Chondrocyte (in vitro differentiated cells): ENCODE measurements around the gene PRM3. TPM values are rescaled to one million over a fixed set of nuclear protein-coding genes. Genes with fewer than 3 reads are reported as not detected.

Experiments used
- DNase-seq: peaks from one replicate; pipeline ENCODE4 v3.0.0; 2021; ENCODE audit warnings: mixed read lengths, low spot score
- H3K27ac Mint-ChIP-seq: one replicate; pipeline ENCODE4 v1.8.0; 2021; ENCODE audit warnings: mild to moderate bottlenecking, moderate library complexity, mixed read lengths; ENCODE audit not compliant: unreplicated experiment
- H3K27me3 Mint-ChIP-seq: 2 replicates; pipeline ENCODE4 v1.8.0; 2021; ENCODE audit warnings: low read depth, mixed read lengths
- H3K36me3 Mint-ChIP-seq: 2 replicates; pipeline ENCODE4 v1.8.0; 2021; ENCODE audit warnings: low read depth, mixed read lengths
- H3K4me1 Mint-ChIP-seq: 2 replicates; pipeline ENCODE4 v1.8.0; 2021; ENCODE audit warnings: low read depth, mild to moderate bottlenecking, mixed read lengths
- H3K4me3 Mint-ChIP-seq: one replicate; pipeline ENCODE4 v1.8.0; 2021; ENCODE audit warnings: mild to moderate bottlenecking, moderate library complexity, mixed read lengths; ENCODE audit not compliant: unreplicated experiment
- H3K9me3 Mint-ChIP-seq: 2 replicates; pipeline ENCODE4 v1.8.0; 2021; ENCODE audit warnings: low read depth, mixed read lengths
- total RNA-seq: library from RNA; stranded (reverse); gene quantifications from 3 replicates; pipeline ENCODE4 v1.2.1, GENCODE V29; 2021
- TF ChIP-seq, protein P1 (sequence below): fragments of 200-600 bp; sonication (generic); IDR thresholded peaks from 2 replicates; pipeline ENCODE4 v1.5.0; 2021; ENCODE audit warnings: antibody characterized with exemption, mild to moderate bottlenecking, moderate library complexity

Gene PRM3
- total RNA-seq, 1 donor from 2014 or later = not detected

DNA sequence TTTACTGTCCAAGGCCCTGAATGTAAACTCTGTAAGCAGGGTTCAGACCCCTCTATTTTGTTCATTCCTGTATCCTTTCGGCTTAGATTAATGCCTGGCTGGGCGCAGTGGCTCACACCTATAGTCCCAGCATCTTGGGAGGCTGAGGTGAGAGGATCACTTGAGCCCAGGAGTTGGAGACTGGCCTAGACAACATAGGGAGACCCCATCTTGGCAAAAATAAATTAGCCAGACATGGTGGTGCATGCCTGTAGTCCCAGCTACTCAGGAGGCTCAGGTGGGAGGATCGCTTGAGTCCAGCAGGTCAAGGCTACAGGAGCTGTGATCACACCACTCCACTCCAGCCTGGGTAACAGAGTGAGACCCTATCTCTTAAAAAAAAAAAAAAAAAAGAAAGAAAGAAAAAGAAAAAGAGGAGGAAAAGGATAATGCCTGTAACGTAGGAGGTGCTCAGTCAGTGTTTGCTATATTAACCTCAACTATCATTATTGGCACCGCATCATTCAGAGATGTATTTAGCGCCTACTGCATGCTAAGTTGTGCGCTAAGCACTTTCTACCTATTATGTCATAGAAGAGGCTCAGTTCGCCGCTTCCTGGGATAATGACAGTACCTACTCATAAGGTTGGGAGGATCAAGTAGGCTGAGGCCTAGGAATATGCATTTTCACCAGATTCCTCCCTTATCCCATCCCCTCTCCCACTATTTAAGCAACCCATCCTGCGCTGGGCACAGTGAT is 22.5 kb downstream of the PRM3 start:
- no peak overlapping the region for H3K4me3 Mint-ChIP-seq
- H3K27ac Mint-ChIP-seq = no peak overlapping the region

DNA sequence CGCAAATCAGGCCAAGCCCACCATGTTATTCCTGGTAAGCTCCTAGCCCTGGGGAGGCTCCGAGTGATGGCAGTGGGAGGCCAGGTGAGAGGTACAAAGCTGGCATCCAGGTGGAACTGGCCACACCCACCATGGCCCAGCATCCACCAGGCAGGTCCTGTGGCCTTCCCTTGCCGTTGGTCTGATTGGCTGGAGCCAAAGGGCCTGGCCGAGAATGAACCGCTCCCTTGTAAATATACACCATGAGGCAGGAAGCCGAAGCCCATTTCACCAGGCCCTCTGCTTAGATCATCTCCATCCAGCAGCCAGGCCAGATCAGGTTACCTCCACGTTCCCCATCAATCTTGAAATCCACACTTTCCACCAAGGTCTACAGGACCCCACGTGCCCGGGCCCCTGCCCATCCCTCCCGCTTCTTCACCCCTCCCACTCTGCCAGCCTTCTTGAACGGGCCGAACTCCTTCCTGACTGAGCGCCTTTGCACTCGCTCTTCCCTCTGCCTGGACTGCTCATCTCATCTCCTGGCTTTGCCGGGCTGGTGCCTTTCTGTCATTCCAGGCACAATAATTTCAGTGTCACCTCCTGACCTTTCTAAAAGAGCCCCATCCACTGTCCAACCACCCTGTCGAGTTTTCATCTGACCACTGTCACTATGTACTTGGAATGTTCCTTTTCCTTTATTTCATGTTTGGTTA is 23.2 kb downstream of the PRM3 start:
- Mint-ChIP-seq H3K4me3 (no peak overlapping the region), H3K9me3 (no peaks in the 10 kb centered on the region), H3K36me3 (no peaks in the 10 kb centered on the region), H3K27ac (no peak overlapping the region), H3K4me1 (peaks cover 18% of the 10 kb centered on the region), H3K27me3 (peaks cover 5% of the 10 kb centered on the region)
- TF ChIP-seq, protein P1, sequence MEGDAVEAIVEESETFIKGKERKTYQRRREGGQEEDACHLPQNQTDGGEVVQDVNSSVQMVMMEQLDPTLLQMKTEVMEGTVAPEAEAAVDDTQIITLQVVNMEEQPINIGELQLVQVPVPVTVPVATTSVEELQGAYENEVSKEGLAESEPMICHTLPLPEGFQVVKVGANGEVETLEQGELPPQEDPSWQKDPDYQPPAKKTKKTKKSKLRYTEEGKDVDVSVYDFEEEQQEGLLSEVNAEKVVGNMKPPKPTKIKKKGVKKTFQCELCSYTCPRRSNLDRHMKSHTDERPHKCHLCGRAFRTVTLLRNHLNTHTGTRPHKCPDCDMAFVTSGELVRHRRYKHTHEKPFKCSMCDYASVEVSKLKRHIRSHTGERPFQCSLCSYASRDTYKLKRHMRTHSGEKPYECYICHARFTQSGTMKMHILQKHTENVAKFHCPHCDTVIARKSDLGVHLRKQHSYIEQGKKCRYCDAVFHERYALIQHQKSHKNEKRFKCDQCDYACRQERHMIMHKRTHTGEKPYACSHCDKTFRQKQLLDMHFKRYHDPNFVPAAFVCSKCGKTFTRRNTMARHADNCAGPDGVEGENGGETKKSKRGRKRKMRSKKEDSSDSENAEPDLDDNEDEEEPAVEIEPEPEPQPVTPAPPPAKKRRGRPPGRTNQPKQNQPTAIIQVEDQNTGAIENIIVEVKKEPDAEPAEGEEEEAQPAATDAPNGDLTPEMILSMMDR = no peak
- DNase-seq = no peak

More for the DNA sequence above, 22.5 kb downstream of the PRM3 start:
- TF ChIP-seq, protein P1 = no peak
- peaks cover 14% of the 10 kb centered on the region for H3K4me1 Mint-ChIP-seq
- no peaks in the 10 kb centered on the region for H3K9me3 Mint-ChIP-seq
- no peak for DNase-seq
- H3K27me3 Mint-ChIP-seq = no peaks in the 10 kb centered on the region
- no peaks in the 10 kb centered on the region for H3K36me3 Mint-ChIP-seq

DNA sequence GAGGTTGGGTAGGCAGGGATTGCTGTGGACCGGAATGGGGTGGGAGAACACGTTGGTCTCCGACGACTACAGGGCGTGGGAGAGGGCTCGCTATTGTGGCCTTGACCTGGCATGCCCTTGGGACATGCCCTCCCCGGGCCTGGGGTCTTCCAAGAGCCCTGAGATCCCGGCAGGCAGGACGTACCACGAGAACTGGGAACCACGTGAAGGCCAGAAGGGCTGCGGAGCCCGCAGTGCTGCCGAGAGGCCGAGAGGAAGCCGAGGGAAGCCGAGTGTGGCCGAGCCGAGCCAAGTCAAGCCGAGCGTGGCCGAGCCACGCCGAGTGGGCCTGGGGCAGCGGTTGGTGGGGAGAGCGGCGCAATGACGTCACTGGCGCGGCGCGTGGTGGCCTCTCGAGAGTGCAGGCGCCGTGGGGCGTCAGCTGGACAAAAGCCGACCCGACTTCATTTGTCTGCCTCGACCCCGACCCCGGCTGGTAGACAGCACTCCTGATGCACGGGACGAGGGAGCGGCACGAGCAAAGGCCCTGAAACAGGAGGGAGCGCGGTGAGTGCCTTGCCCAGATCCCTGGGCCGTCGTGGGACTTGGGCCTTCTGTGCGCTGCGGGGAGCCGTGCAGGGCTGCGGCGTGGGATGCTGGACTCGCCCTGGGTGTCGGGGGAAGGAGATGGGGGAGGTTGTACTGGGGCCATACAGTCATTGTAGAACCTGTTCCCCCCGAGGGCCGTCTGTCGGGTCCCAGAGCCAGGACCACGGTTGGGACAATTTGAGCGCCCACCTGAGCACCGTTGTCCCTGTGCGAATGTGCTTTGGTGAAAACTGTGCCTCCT is 24.0 kb downstream of the PRM3 start:
- H3K27ac Mint-ChIP-seq = no peak overlapping the region
- H3K9me3 Mint-ChIP-seq = no peaks in the 10 kb centered on the region
- no peaks in the 10 kb centered on the region for H3K36me3 Mint-ChIP-seq
- peaks cover 18% of the 10 kb centered on the region for H3K4me1 Mint-ChIP-seq
- H3K4me3 Mint-ChIP-seq = no peak overlapping the region
- H3K27me3 Mint-ChIP-seq = peaks cover 9% of the 10 kb centered on the region
- TF ChIP-seq, protein P1 = no peak
- DNase-seq = no peak

DNA sequence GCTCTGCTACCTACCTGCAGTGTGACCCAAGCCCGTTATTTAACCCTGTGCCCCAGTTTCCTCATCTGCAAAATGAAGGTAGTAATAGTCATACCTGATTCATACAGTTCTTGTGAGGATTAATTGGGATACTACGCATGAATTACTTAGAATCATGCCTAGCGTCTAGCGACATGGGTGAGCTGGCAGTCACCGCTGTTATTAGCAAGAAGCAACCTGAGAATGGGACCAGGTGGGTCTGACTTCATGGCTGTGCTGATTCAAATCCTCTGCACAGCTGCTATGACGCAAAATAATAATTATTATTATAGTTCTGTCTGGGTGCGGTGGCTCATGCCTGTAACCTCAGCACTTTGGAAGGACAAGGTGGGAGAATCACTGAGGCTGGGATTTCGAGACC is 25.3 kb downstream of the PRM3 start:
- TF ChIP-seq, protein P1 = no peak
- Mint-ChIP-seq H3K4me1 (peaks cover 9% of the 10 kb centered on the region), H3K9me3 (no peaks in the 10 kb centered on the region), H3K27ac (no peak overlapping the region), H3K27me3 (peaks cover 9% of the 10 kb centered on the region), H3K36me3 (no peaks in the 10 kb centered on the region), H3K4me3 (no peak overlapping the region)
- no peak for DNase-seq

DNA sequence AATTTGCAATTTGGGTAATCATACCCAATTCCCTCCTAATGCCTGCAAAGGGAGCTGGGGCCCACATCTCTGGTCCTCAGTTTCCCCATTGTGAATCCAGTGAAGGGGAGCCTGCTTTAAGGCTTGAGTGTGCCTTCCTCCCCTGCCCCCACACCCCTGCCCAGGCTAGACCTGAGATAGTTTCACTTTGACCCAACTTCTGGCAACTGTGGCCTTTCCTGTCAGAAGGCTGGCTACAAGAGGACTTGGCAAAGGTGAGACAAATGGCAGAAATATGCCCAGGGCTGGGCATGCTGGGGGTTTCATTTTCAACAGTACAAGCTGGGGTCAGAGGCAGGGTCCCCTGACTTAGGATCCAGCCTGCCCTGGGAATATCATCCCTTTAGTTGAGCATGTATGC is 27.4 kb downstream of the PRM3 start:
- H3K4me3 Mint-ChIP-seq = no peak overlapping the region
- H3K36me3 Mint-ChIP-seq = no peaks in the 10 kb centered on the region
- peaks cover 9% of the 10 kb centered on the region for H3K27me3 Mint-ChIP-seq
- peaks cover 4% of the 10 kb centered on the region for H3K4me1 Mint-ChIP-seq
- no peaks in the 10 kb centered on the region for H3K9me3 Mint-ChIP-seq
- H3K27ac Mint-ChIP-seq = no peak overlapping the region
- no peak for DNase-seq
- TF ChIP-seq, protein P1 = no peak
